ENCODE measurements around the gene CREB3L2.
"Not testable (repeated sequence)": the region's sequence is repeated elsewhere in the genome, so short reads cannot be mapped to it uniquely, and the experiment has no call there.

CREB3L2 gene

DNA sequence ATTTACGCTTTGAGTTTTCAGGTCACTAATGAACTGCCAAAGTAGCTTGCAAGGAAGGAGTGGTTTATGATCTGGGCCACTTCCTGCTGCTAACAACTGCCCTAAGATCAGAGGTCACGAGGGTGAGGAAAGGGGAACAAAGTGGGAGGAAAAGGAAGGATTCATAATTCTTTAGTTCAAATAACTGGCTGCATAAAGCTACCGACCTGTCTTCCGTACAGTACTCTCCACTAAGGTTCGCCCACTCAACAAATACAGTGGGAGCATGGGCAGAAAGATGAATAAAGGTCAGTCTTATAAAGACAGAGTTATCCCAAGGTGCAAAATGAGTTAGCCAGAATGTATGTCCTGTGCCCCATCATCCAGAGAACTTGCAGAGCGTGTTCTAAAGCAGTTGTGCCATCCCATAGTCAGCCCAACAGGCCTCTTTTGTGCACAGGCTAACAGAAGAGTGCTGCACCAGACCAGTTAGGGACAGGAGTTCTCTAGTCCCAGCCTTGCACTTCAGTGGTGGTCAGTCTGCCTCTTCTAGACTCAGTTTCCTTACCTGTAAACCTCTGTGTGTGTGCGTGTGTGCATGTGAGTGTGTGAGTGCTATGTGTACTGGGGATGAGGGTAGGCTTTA lies 65.9 kb downstream of the CREB3L2 start:
- Histone ChIP-seq H3K4me3 (ENCODE audit: low read depth in 1 of 2, low read length in 2 of 2) (no peak overlapping the region), H3K9ac (ENCODE audit: low read length) (no peak overlapping the region)

DNA sequence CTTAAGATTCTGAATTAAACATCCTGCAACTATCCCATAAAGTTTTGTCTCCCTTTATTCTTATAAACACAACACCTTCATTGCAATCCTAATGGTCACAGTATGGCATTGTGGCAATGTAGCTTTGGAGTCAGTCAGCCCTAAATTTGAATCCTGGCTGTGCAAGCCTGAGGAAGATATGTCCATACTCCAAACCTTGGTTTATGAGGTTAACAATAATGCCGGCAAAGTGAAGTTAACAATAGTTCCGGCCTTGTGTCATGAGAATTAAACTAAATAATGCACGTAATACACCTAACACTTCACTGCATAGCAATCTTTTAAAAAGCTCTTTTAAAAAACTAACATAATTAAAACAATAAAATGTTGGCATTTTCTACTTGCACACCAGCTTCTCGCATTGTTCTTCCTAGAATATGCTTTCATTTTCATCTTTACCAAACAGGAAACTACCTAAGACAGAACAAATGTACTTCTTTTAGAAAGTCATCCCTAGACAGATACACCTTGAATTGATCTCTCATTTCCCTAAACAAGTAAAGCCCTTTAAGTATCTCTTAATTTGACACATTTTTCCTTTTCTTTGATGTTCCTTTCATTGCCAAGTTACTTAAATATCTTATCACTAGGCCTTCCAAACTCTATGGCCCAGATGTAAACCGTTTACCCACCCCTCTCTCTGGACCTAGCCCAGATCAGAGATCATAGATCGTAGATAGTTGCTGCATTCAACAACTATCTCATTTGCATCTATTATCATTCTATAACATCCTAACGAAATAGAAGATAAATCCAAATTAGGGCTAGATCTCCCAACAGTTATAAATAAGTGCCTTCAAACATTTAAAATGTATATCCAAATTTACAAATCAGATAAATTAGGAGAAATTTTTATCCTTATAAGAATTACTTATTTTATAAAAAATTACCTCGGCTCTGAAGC lies 66.7 kb downstream of the CREB3L2 start:
- H3K27me3 ChIP-seq (ENCODE audit: control insufficient read depth in 1 of 2, insufficient read depth in 2 of 2, low read length in 2 of 2) = no peaks in the 10 kb centered on the region
- H3K36me3 ChIP-seq (ENCODE audit: insufficient read depth, low read length) = no peaks in the 10 kb centered on the region
- no peaks in the 10 kb centered on the region for H3K9me3 ChIP-seq (ENCODE audit: low read length)
- no peak overlapping the region for H3K4me3 ChIP-seq (ENCODE audit: low read depth in 1 of 2, low read length in 2 of 2)
- peaks cover 58% of the 10 kb centered on the region for H3K4me1 ChIP-seq (ENCODE audit: insufficient read depth, low read length)
- H3K9ac ChIP-seq (ENCODE audit: low read length) = no peak overlapping the region
- no peak overlapping the region for H3K27ac ChIP-seq (ENCODE audit: low read depth, low read length)

More for the DNA sequence above, 65.9 kb downstream of the CREB3L2 start:
- Histone ChIP-seq H3K27ac (ENCODE audit: low read depth, low read length) (peak overlapping the region; percentile 78), H3K27me3 (ENCODE audit: control insufficient read depth in 1 of 2, insufficient read depth in 2 of 2, low read length in 2 of 2) (no peaks in the 10 kb centered on the region), H3K4me1 (ENCODE audit: insufficient read depth, low read length) (peaks cover 63% of the 10 kb centered on the region), H3K9me3 (ENCODE audit: low read length) (no peaks in the 10 kb centered on the region), H3K36me3 (ENCODE audit: insufficient read depth, low read length) (no peaks in the 10 kb centered on the region)

DNA sequence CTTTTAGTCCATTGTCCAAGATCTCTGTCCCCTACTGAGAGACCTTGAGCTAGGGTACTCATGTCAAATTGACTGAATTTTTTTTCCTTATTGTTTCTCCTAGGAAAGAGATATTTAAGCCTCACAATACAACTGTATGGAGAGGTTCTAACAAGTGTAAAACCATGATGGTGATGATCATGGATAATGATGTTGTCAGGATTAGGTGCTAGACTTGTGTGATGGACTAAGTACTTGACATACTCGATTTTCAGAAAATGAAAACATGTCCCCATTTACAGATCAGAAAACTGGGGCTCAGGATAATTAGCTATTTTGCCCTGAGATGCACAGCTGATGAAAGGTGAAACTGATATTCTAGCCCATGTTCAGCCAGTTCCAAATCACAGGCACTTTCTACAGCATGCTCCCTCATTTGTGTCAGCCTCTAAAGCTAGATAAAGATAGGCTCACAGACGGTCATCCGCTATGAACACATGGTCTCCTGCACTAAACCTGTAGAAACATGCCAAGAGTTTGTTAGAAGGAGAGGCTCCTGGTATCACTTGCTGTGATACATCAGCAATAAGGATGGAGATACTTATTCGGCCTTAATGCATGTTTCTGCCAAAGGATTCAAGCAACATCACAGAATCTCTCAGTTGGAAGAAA lies 67.6 kb downstream of the CREB3L2 start:
- Histone ChIP-seq H3K9ac (ENCODE audit: low read length) (no peak overlapping the region), H3K27me3 (ENCODE audit: control insufficient read depth in 1 of 2, insufficient read depth in 2 of 2, low read length in 2 of 2) (no peaks in the 10 kb centered on the region), H3K27ac (ENCODE audit: low read depth, low read length) (no peak overlapping the region), H3K4me1 (ENCODE audit: insufficient read depth, low read length) (peaks cover 54% of the 10 kb centered on the region), H3K4me3 (ENCODE audit: low read depth in 1 of 2, low read length in 2 of 2) (peak overlapping the region in 1 of 2 donors; percentile 7), H3K9me3 (ENCODE audit: low read length) (no peaks in the 10 kb centered on the region), H3K36me3 (ENCODE audit: insufficient read depth, low read length) (no peaks in the 10 kb centered on the region)

DNA sequence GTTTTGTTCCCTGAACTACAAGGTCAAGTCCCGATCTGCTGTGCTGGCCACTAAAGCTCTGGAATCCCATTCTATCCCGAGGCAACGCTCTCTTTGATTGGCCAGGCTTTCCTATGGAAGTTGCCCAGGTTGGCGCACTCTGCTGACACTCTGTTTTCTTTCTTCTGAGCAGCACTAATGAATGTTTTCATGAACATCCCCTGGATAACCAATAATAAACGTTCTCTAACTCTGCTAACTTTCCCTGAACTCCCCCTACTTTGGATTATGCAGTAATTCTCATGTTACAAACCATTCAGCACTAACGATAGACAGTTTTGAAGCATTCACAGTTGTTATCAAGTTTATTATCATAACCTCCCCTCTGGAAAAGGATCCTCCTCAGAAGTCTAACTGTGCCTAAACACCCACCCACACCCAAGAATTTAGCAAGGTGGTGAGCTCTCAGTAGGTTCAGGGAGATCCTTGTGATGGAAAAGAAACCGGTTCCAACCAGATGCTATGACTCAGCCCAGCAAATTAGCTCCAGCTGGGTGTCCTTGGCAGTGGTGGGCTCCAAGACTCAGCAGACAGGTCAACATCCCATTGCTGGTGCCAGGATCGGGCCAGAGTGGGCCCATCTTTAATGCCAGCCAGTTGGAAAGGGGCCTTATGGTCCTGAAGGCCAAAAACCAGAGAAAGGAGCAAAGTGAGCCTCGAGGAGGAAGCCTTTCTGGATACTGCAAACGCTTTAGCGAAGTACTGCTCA lies 68.4 kb downstream of the CREB3L2 start:
- Histone ChIP-seq H3K4me3 (ENCODE audit: low read depth in 1 of 2, low read length in 2 of 2) (no peak overlapping the region), H3K9ac (ENCODE audit: low read length) (no peak overlapping the region), H3K9me3 (ENCODE audit: low read length) (no peaks in the 10 kb centered on the region), H3K27me3 (ENCODE audit: control insufficient read depth in 1 of 2, insufficient read depth in 2 of 2, low read length in 2 of 2) (no peaks in the 10 kb centered on the region), H3K4me1 (ENCODE audit: insufficient read depth, low read length) (peaks cover 54% of the 10 kb centered on the region), H3K36me3 (ENCODE audit: insufficient read depth, low read length) (no peaks in the 10 kb centered on the region), H3K27ac (ENCODE audit: low read depth, low read length) (peak overlapping the region; percentile 46)

DNA sequence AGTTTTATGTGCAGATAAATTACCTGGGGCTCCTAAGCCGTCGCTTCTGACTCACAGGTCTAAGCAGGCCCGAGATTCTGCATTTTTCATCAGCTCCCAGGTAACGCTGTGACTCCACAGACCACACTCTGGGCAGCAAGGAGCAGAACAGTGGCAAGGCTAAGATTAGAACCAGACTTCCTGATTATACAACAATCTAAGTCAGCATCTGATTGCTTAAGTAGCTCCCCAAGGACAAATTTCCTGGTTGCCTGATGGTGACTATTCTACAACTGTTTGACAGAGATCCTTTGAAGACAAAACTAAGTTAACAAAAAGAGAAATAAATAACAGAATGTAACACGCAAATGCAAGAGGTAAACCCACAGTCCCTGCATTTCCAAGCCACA lies 69.0 kb downstream of the CREB3L2 start:
- peak overlapping the region; percentile 46 for H3K27ac ChIP-seq (ENCODE audit: low read depth, low read length)
- H3K27me3 ChIP-seq (ENCODE audit: control insufficient read depth in 1 of 2, insufficient read depth in 2 of 2, low read length in 2 of 2) = no peaks in the 10 kb centered on the region
- no peak overlapping the region for H3K9ac ChIP-seq (ENCODE audit: low read length)
- H3K4me3 ChIP-seq (ENCODE audit: low read depth in 1 of 2, low read length in 2 of 2) = no peak overlapping the region
- peaks cover 54% of the 10 kb centered on the region for H3K4me1 ChIP-seq (ENCODE audit: insufficient read depth, low read length)
- peaks cover 2% of the 10 kb centered on the region for H3K36me3 ChIP-seq (ENCODE audit: insufficient read depth, low read length)
- H3K9me3 ChIP-seq (ENCODE audit: low read length) = no peaks in the 10 kb centered on the region

DNA sequence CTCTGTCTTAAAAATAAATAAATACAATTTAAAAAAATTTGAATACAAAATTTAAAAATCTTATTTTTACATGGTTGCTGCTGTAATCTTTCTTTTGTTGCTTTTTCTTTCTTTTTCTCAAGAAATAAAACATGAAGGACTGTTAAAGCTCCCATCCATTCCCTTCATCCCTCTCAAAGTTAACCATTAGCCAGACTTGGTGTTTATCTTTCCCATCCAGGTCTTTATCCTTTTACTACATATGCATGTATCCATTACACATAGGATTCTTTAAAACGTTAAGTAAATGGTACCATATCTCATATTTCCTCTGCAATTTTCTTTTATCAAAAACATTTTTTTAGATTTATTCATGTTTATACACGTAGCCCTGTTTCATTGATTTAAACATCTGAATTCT lies 70.1 kb downstream of the CREB3L2 start:
- H3K9ac ChIP-seq (ENCODE audit: low read length) = no peak overlapping the region
- no peaks in the 10 kb centered on the region for H3K27me3 ChIP-seq (ENCODE audit: control insufficient read depth in 1 of 2, insufficient read depth in 2 of 2, low read length in 2 of 2)
- H3K27ac ChIP-seq (ENCODE audit: low read depth, low read length) = no peak overlapping the region
- peaks cover 48% of the 10 kb centered on the region for H3K4me1 ChIP-seq (ENCODE audit: insufficient read depth, low read length)
- H3K36me3 ChIP-seq (ENCODE audit: insufficient read depth, low read length) = peaks cover 11% of the 10 kb centered on the region
- H3K9me3 ChIP-seq (ENCODE audit: low read length) = no peaks in the 10 kb centered on the region
- H3K4me3 ChIP-seq (ENCODE audit: low read depth in 1 of 2, low read length in 2 of 2) = no peak overlapping the region

DNA sequence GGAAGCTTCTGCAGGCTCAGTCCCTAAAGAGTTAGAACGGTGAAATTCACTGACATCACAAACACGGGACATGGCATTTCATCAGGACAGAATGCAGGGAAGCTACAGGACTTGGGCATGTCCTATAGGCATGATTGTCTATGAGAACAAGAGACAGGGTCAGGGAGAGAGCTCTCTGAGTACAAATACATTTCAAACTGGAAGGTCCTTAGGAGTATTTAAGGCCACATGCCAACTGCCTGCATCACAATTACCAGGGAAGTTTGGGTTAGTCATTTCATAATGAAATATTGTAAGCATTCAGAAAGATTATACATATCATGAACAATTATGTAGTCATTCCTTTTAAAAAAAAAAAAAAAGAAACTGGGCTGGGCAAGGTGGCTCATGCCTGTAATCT lies 71.3 kb downstream of the CREB3L2 start:
- no peak overlapping the region for H3K27ac ChIP-seq (ENCODE audit: low read depth, low read length)
- H3K9ac ChIP-seq (ENCODE audit: low read length) = no peak overlapping the region
- H3K4me3 ChIP-seq (ENCODE audit: low read depth in 1 of 2, low read length in 2 of 2) = no peak overlapping the region
- H3K27me3 ChIP-seq (ENCODE audit: control insufficient read depth in 1 of 2, insufficient read depth in 2 of 2, low read length in 2 of 2) = no peaks in the 10 kb centered on the region
- peaks cover 18% of the 10 kb centered on the region for H3K36me3 ChIP-seq (ENCODE audit: insufficient read depth, low read length)
- peaks cover 39% of the 10 kb centered on the region for H3K4me1 ChIP-seq (ENCODE audit: insufficient read depth, low read length)
- no peaks in the 10 kb centered on the region for H3K9me3 ChIP-seq (ENCODE audit: low read length)

DNA sequence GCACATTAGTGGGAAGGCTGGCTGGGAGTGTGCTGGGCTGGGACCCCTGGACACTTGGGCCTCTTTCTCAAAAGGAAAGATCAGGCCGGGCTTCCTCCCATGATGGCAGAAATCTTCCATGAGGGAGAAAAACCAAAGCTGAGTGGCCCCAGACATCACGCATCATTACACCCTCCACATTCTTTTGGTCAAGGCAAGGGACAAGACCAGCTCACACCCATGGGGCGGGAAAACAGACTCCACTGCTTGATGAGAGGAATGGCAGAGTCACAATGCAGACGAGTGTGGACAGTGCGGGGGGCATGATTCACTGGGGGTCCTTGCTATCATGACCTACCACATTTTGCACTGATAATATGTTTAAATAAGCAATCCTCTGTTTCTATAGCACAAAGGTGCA lies 73.3 kb downstream of the CREB3L2 start:
- Histone ChIP-seq H3K27ac (ENCODE audit: low read depth, low read length) (no peak overlapping the region), H3K4me1 (ENCODE audit: insufficient read depth, low read length) (peaks cover 25% of the 10 kb centered on the region), H3K36me3 (ENCODE audit: insufficient read depth, low read length) (peaks cover 29% of the 10 kb centered on the region), H3K9ac (ENCODE audit: low read length) (no peak overlapping the region), H3K9me3 (ENCODE audit: low read length) (no peaks in the 10 kb centered on the region), H3K4me3 (ENCODE audit: low read depth in 1 of 2, low read length in 2 of 2) (no peak overlapping the region), H3K27me3 (ENCODE audit: control insufficient read depth in 1 of 2, insufficient read depth in 2 of 2, low read length in 2 of 2) (no peaks in the 10 kb centered on the region)

DNA sequence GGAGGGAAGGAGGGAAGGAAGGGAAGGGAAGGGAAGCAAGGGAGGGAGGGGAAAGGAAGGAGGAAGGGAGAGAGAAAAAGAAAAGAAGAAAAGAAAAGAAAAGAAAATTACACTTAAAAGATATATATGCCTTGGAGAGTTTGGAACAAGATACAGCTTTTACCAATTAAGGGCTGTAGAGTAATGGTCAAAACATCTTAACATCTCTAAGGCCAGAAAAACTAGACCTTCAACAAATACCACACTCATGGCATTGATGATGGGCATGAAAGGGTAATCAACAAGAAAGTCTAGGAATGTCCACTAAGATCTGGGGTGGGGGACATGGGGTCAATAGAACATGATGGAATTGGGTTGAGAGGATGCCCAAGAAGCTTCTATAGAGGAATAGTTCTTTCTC lies 74.5 kb downstream of the CREB3L2 start:
- Histone ChIP-seq H3K27me3 (ENCODE audit: control insufficient read depth in 1 of 2, insufficient read depth in 2 of 2, low read length in 2 of 2) (no peaks in the 10 kb centered on the region), H3K36me3 (ENCODE audit: insufficient read depth, low read length) (peaks cover 29% of the 10 kb centered on the region), H3K9me3 (ENCODE audit: low read length) (no peaks in the 10 kb centered on the region), H3K4me1 (ENCODE audit: insufficient read depth, low read length) (peaks cover 12% of the 10 kb centered on the region), H3K27ac (ENCODE audit: low read depth, low read length) (no peak overlapping the region), H3K4me3 (ENCODE audit: low read depth in 1 of 2, low read length in 2 of 2) (no peak overlapping the region), H3K9ac (ENCODE audit: low read length) (no peak overlapping the region)

DNA sequence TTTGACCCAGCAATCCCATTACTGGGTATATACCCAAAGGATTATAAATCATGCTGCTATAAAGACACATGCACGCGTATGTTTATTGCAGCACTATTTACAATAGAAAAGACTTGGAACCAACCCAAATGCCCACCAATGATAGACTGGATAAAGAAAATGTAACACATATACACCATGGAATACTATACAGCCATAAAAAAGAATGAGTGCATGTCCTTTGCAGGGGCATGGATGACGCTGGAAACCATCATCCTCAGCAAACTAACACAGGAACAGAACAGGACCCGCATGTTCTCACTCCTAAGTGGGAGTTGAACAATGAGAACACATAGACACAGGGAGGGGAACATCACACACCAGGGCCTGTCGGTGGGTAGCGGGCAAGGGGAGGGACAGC lies 75.7 kb downstream of the CREB3L2 start:
- not testable (repeated sequence) for H3K4me3 ChIP-seq (ENCODE audit: low read depth in 1 of 2, low read length in 2 of 2); H3K9ac ChIP-seq (ENCODE audit: low read length); H3K9me3 ChIP-seq (ENCODE audit: low read length); H3K27ac ChIP-seq (ENCODE audit: low read depth, low read length); H3K27me3 ChIP-seq (ENCODE audit: control insufficient read depth in 1 of 2, insufficient read depth in 2 of 2, low read length in 2 of 2)
- Histone ChIP-seq H3K36me3 (ENCODE audit: insufficient read depth, low read length) (peaks cover 29% of the 10 kb centered on the region), H3K4me1 (ENCODE audit: insufficient read depth, low read length) (peaks cover 16% of the 10 kb centered on the region)

DNA sequence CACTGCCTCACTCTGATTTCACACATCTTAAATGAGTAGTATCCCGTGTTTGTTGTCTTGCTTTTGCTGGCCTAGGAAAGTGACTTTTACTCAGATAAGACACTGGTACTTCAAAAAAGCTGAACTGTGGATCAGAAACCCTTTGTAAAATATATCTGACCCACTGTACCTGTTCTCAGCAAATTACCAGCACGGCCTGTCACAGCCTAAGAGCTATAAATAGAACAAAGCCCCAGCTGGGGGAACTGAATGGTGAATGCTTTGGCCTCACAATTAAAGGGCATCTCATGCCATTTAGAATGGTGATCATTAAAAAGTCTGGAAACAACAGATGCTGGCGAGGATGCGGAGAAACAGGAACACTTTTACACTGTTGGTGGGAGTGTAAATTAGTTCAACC lies 76.1 kb downstream of the CREB3L2 start:
- Histone ChIP-seq H3K36me3 (ENCODE audit: insufficient read depth, low read length) (peaks cover 29% of the 10 kb centered on the region), H3K27ac (ENCODE audit: low read depth, low read length) (no peak overlapping the region)

More for the DNA sequence above, 76.1 kb downstream of the CREB3L2 start:
- Histone ChIP-seq H3K27me3 (ENCODE audit: control insufficient read depth in 1 of 2, insufficient read depth in 2 of 2, low read length in 2 of 2) (no peaks in the 10 kb centered on the region), H3K9ac (ENCODE audit: low read length) (no peak overlapping the region), H3K9me3 (ENCODE audit: low read length) (no peaks in the 10 kb centered on the region), H3K4me1 (ENCODE audit: insufficient read depth, low read length) (peaks cover 16% of the 10 kb centered on the region), H3K4me3 (ENCODE audit: low read depth in 1 of 2, low read length in 2 of 2) (no peak overlapping the region)

Data from muscle layer of colon (tissue), 2 donors.